ENCODE results near the gene SLC38A10. TPM values are rescaled to one million over a fixed set of nuclear protein-coding genes. Genes with fewer than 3 reads are reported as not detected.

Gene SLC38A10
- total RNA-seq, 1 donor from 2014 or later, result 35.5 TPM

GRCh38 chr17:81234506-81234855 is 60.6 kb downstream of the SLC38A10 start:
- no peaks in the 10 kb centered on the region for H3K27me3 ChIP-seq (ENCODE audit: control insufficient read depth, insufficient read depth, low read length)
- no peak overlapping the region for H3K4me3 ChIP-seq (ENCODE audit: low read depth, low read length)
- FAIRE-seq (no peak), DNase-seq (ENCODE audit: low read depth) (no peak)
- no peak for TF ChIP-seq CTCF (IDR thresholded peaks at IDR 0.05; ENCODE audit: insufficient read depth, low read length, severe bottlenecking)
- H3K36me3 ChIP-seq (ENCODE audit: control insufficient read depth, insufficient read depth, low read length), result peaks cover 20% of the 10 kb centered on the region

- no peak for FAIRE-seq
- Histone ChIP-seq H3K36me3 (ENCODE audit: control insufficient read depth, insufficient read depth, low read length) (peaks cover 20% of the 10 kb centered on the region), H3K4me3 (ENCODE audit: low read depth, low read length) (no peak overlapping the region), H3K27me3 (ENCODE audit: control insufficient read depth, insufficient read depth, low read length) (no peaks in the 10 kb centered on the region)
- no peak for TF ChIP-seq CTCF (IDR thresholded peaks at IDR 0.05; ENCODE audit: insufficient read depth, low read length, severe bottlenecking)
- DNase-seq (ENCODE audit: low read depth), result no peak
Measured at GRCh38 chr17:81233811-81234505, 61.1 kb downstream of the SLC38A10 start.

GRCh38 chr17:81233316-81233715 is 61.8 kb downstream of the SLC38A10 start:
- TF ChIP-seq CTCF (IDR thresholded peaks at IDR 0.05; ENCODE audit: insufficient read depth, low read length, severe bottlenecking), result no peak
- Histone ChIP-seq H3K4me3 (ENCODE audit: low read depth, low read length) (no peak overlapping the region), H3K27me3 (ENCODE audit: control insufficient read depth, insufficient read depth, low read length) (no peaks in the 10 kb centered on the region), H3K36me3 (ENCODE audit: control insufficient read depth, insufficient read depth, low read length) (peaks cover 20% of the 10 kb centered on the region)
- FAIRE-seq, result no peak
- DNase-seq (ENCODE audit: low read depth), result no peak

GRCh38 chr17:81232616-81233241 is 62.4 kb downstream of the SLC38A10 start:
- peaks cover 20% of the 10 kb centered on the region for H3K36me3 ChIP-seq (ENCODE audit: control insufficient read depth, insufficient read depth, low read length)
- no peak for FAIRE-seq
- DNase-seq (ENCODE audit: low read depth), result no peak
- no peak for TF ChIP-seq CTCF (IDR thresholded peaks at IDR 0.05; ENCODE audit: insufficient read depth, low read length, severe bottlenecking)
- H3K4me3 ChIP-seq (ENCODE audit: low read depth, low read length), result no peak overlapping the region
- no peaks in the 10 kb centered on the region for H3K27me3 ChIP-seq (ENCODE audit: control insufficient read depth, insufficient read depth, low read length)

GRCh38 chr17:81231766-81232581 is 63.1 kb downstream of the SLC38A10 start:
- DNase-seq (ENCODE audit: low read depth), result no peak
- no peak for TF ChIP-seq CTCF (IDR thresholded peaks at IDR 0.05; ENCODE audit: insufficient read depth, low read length, severe bottlenecking)
- Histone ChIP-seq H3K36me3 (ENCODE audit: control insufficient read depth, insufficient read depth, low read length) (peaks cover 20% of the 10 kb centered on the region), H3K4me3 (ENCODE audit: low read depth, low read length) (no peak overlapping the region), H3K27me3 (ENCODE audit: control insufficient read depth, insufficient read depth, low read length) (no peaks in the 10 kb centered on the region)
- no peak for FAIRE-seq
